ENCODE data around the gene PPBP.

Gene PPBP

DNA sequence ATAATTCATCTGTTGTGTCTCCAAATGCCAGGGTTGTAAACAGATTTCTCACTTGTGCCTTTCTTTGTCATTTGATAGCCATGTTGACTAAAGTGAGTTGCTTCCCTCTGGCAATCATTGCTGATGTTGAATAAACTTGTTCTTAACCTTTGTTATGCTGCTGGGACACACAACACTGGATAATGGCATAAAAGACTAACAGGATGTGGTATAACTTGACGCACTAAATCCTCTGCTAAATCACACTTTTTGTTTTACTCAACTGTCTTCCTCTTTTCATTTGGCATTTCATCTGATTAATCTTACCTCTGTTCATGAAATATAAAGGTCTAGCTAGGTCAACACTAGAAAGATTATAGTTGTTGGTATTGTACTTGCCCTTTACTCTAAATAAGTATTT lies 28.1 kb upstream of the PPBP start:
- H3K27me3 ChIP-seq (replicated peaks), result no peaks in the 10 kb centered on the region
- H3K4me3 ChIP-seq (ENCODE audit: low read depth, low read length), result no peak overlapping the region
- in situ Hi-C loops (cut with HindIII; ENCODE audit: low pct_ligation_motif_present, low sequenced_read_pairs), result no loop called here
- no peaks in the 10 kb centered on the region for H3K36me3 ChIP-seq (replicated peaks)
- DNase-seq, result no peak
- H3K27ac ChIP-seq, result no peak overlapping the region
- TF ChIP-seq, protein P1, sequence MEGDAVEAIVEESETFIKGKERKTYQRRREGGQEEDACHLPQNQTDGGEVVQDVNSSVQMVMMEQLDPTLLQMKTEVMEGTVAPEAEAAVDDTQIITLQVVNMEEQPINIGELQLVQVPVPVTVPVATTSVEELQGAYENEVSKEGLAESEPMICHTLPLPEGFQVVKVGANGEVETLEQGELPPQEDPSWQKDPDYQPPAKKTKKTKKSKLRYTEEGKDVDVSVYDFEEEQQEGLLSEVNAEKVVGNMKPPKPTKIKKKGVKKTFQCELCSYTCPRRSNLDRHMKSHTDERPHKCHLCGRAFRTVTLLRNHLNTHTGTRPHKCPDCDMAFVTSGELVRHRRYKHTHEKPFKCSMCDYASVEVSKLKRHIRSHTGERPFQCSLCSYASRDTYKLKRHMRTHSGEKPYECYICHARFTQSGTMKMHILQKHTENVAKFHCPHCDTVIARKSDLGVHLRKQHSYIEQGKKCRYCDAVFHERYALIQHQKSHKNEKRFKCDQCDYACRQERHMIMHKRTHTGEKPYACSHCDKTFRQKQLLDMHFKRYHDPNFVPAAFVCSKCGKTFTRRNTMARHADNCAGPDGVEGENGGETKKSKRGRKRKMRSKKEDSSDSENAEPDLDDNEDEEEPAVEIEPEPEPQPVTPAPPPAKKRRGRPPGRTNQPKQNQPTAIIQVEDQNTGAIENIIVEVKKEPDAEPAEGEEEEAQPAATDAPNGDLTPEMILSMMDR (IDR thresholded peaks at IDR 0.05; ENCODE audit: low read depth, low read length, missing control alignments), result no peak

DNA sequence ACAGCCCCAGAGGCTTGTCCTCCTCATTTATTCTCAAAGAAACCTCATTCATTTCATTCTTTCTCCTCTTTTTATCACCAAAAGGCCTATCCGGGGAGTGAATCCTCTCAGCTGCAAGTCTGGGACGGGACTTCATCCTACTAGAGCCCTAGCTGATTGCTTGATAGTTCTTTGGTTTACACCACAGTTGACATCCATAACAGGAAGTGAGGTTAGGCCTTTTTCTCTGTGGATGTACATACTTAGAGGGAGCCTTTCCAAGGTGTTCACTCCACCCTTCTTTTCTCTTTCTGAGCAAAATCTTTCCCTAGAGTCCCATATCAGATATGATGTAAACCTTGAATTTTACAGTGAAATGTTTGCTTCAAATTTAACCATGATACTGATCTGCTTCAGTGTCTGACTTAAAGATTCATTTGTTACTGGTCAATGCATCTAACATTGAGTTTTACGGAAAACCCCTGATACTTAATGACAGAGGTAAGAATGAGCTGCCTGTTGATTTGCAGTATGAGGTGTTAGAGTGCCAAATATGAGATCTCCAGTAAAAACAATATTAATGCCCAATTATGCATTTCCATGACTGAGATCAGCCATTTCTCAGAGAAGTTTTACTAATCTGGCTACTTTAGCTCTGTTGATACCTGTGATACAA lies 27.3 kb upstream of the PPBP start:
- no peak overlapping the region for H3K4me3 ChIP-seq (ENCODE audit: low read depth, low read length)
- H3K36me3 ChIP-seq (replicated peaks), result no peaks in the 10 kb centered on the region
- in situ Hi-C loops (cut with HindIII; ENCODE audit: low pct_ligation_motif_present, low sequenced_read_pairs), result no loop called here
- no peaks in the 10 kb centered on the region for H3K27me3 ChIP-seq (replicated peaks)
- TF ChIP-seq, protein P1 (IDR thresholded peaks at IDR 0.05; ENCODE audit: low read depth, low read length, missing control alignments), result no peak
- H3K27ac ChIP-seq, result no peak overlapping the region
- DNase-seq, result no peak

DNA sequence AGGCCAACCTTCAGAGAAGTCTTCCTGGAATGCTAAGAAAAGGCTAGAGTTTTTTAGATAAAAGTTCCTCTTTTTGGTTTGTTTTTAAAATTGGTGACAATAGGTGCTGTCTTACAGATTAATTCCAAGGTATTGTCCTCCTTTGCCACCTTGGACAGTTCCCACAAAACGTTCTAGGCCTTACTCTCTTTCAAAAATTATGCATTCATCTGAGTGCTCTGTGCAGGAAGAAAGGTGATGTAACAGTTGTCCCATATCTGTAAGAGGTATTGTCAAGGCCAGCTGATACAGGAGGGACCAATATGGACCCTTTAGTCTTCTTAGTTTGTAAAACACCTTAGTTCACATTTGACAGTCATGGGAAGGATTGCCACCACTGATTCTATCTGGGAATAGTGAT lies 26.3 kb upstream of the PPBP start:
- Histone ChIP-seq H3K4me3 (ENCODE audit: low read depth, low read length) (no peak overlapping the region), H3K36me3 (replicated peaks) (no peaks in the 10 kb centered on the region), H3K27me3 (replicated peaks) (no peaks in the 10 kb centered on the region), H3K27ac (no peak overlapping the region)
- DNase-seq, result no peak
- in situ Hi-C loops (cut with HindIII; ENCODE audit: low pct_ligation_motif_present, low sequenced_read_pairs), result no loop called here
- TF ChIP-seq, protein P1 (IDR thresholded peaks at IDR 0.05; ENCODE audit: low read depth, low read length, missing control alignments), result no peak

DNA sequence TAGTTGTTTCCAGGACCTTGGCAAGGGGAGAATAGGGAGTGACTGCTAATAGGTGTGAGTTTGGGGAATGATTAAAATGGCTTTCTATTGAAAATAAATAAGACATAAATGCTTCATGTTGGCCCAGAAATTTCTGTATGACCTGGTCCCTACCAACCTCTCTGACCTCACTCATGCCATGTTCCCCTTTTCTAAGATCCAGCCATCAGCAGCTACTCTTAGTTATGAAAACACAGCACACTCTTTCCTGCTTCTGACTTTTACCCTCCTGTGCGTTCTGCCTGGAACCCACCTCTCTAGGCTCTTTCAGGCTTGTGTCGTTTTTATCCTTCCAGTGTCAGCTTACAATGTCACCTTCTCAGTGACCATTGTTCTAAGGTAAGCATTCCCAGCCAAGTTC lies 25.3 kb upstream of the PPBP start:
- no peak overlapping the region for H3K27ac ChIP-seq
- in situ Hi-C loops (cut with HindIII; ENCODE audit: low pct_ligation_motif_present, low sequenced_read_pairs), result no loop called here
- no peaks in the 10 kb centered on the region for H3K36me3 ChIP-seq (replicated peaks)
- no peak overlapping the region for H3K4me3 ChIP-seq (ENCODE audit: low read depth, low read length)
- H3K27me3 ChIP-seq (replicated peaks), result no peaks in the 10 kb centered on the region
- DNase-seq, result no peak
- TF ChIP-seq, protein P1 (IDR thresholded peaks at IDR 0.05; ENCODE audit: low read depth, low read length, missing control alignments), result no peak

DNA sequence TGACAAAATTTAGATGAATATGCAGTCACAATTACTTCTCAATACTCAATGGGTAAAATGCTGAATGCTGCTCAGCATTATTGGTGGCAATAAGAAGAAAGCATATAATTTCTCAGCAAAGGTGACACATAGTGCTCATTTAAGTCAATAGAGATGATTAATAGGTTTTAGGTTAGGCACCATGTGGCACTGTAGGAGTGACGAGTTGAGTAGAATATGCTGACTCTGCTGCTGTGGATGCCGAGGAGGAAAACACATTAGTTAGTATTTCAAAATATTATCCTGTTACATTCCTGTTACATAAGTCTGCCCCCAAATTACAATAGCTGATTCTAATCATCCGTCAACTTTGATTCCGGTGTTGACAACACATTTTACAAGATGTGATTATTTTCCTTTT lies 24.1 kb upstream of the PPBP start:
- no peak for DNase-seq
- Histone ChIP-seq H3K27me3 (replicated peaks) (no peaks in the 10 kb centered on the region), H3K4me3 (ENCODE audit: low read depth, low read length) (no peak overlapping the region), H3K36me3 (replicated peaks) (no peaks in the 10 kb centered on the region), H3K27ac (no peak overlapping the region)
- in situ Hi-C loops (cut with HindIII; ENCODE audit: low pct_ligation_motif_present, low sequenced_read_pairs), result no loop called here
- TF ChIP-seq, protein P1 (IDR thresholded peaks at IDR 0.05; ENCODE audit: low read depth, low read length, missing control alignments), result no peak

DNA sequence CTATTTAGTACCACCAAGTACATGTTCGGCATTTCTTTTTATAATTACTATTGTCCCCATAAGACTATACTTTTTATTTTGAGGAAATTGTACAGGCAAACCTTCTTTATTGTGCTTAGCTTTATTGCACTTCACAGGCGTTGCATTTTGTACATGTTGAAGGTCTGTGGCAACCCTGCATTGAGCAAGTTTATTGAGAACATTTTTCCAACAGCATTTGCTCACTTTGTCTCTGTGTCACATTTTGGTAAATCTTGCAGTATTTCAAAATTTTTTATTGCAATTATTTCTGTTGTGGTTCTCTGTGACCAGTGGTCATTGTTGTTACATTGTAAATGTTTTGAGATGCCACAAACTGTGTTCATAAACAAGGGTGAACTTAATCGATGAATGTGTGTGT lies 21.3 kb upstream of the PPBP start:
- in situ Hi-C loops (cut with HindIII; ENCODE audit: low pct_ligation_motif_present, low sequenced_read_pairs), result no loop called here
- TF ChIP-seq, protein P1 (IDR thresholded peaks at IDR 0.05; ENCODE audit: low read depth, low read length, missing control alignments), result no peak
- Histone ChIP-seq H3K4me3 (ENCODE audit: low read depth, low read length) (no peak overlapping the region), H3K36me3 (replicated peaks) (no peaks in the 10 kb centered on the region), H3K27me3 (replicated peaks) (no peaks in the 10 kb centered on the region), H3K27ac (no peak overlapping the region)
- DNase-seq, result no peak
